Mesothelial cell of epicardium (in vitro differentiated cells): ENCODE results near the gene TMEM198. TPM values are rescaled to one million over a fixed set of nuclear protein-coding genes. Genes with fewer than 3 reads are reported as not detected.

ENCODE experiments used
- DNase-seq, 2 experiments: peaks; one replicate each; pipeline ENCODE4 v3.0.0; 2021; ENCODE audit warnings: low spot score in 2 of 2; ENCODE audit not compliant: unreplicated experiment in 2 of 2
- H3K27ac Mint-ChIP-seq: 2 replicates; pipeline ENCODE4 v1.8.0; 2021; ENCODE audit warnings: mixed read lengths
- H3K27me3 Mint-ChIP-seq: 2 replicates; pipeline ENCODE4 v1.8.0; 2021; ENCODE audit warnings: low read depth, mixed read lengths
- H3K36me3 Mint-ChIP-seq: 2 replicates; pipeline ENCODE4 v1.8.0; 2021; ENCODE audit warnings: mixed read lengths
- H3K4me1 Mint-ChIP-seq: 2 replicates; pipeline ENCODE4 v1.8.0; 2021; ENCODE audit warnings: mixed read lengths
- H3K4me3 Mint-ChIP-seq: 2 replicates; pipeline ENCODE4 v1.8.0; 2021; ENCODE audit warnings: mild to moderate bottlenecking, moderate library complexity, mixed read lengths
- H3K9me3 Mint-ChIP-seq: 2 replicates; pipeline ENCODE4 v1.8.0; 2021; ENCODE audit warnings: mixed read lengths
- CTCF ChIP-seq: fragments of 200-600 bp; sonication (generic); IDR thresholded peaks from one replicate; pipeline ENCODE4 v1.5.0; 2021; ENCODE audit warnings: antibody characterized with exemption; ENCODE audit not compliant: unreplicated experiment
- total RNA-seq: library from RNA; stranded (reverse); gene quantifications from 3 replicates; pipeline ENCODE4 v1.2.1, GENCODE V29; 2021

Gene TMEM198
- total RNA-seq, 1 donor from 2014 or later = 4.0 TPM

GRCh38 chr2:219511547-219512325, 32.1 kb upstream of the TMEM198 start:
- H3K27me3 Mint-ChIP-seq = peaks cover 67% of the 10 kb centered on the region
- H3K4me1 Mint-ChIP-seq = peaks cover 49% of the 10 kb centered on the region
- H3K36me3 Mint-ChIP-seq = peaks cover under 1% of the 10 kb centered on the region
- no peak overlapping the region for H3K27ac Mint-ChIP-seq
- no peak for TF ChIP-seq CTCF
- no peak overlapping the region for H3K4me3 Mint-ChIP-seq
- no peaks in the 10 kb centered on the region for H3K9me3 Mint-ChIP-seq
- no peak for DNase-seq

GRCh38 chr2:219512524-219513216, 31.2 kb upstream of the TMEM198 start:
- Mint-ChIP-seq H3K27me3 (peaks cover 77% of the 10 kb centered on the region), H3K4me3 (no peak overlapping the region), H3K9me3 (no peaks in the 10 kb centered on the region), H3K27ac (no peak overlapping the region), H3K36me3 (no peaks in the 10 kb centered on the region), H3K4me1 (peaks cover 52% of the 10 kb centered on the region)
- TF ChIP-seq CTCF = no peak
- DNase-seq = no peak

GRCh38 chr2:219513787-219514186, 30.0 kb upstream of the TMEM198 start:
- peaks cover 55% of the 10 kb centered on the region for H3K4me1 Mint-ChIP-seq
- H3K36me3 Mint-ChIP-seq = no peaks in the 10 kb centered on the region
- H3K4me3 Mint-ChIP-seq = peak overlapping the region; percentile 52
- H3K27me3 Mint-ChIP-seq = peaks cover 88% of the 10 kb centered on the region
- no peak overlapping the region for H3K27ac Mint-ChIP-seq
- DNase-seq = no peak
- TF ChIP-seq CTCF = no peak
- H3K9me3 Mint-ChIP-seq = no peaks in the 10 kb centered on the region

GRCh38 chr2:219514196-219514761, 29.5 kb upstream of the TMEM198 start, which contains the start of gene ASIC4:
ASIC4 (plus strand) TSS chr2:219514482; CDS start chr2:219514725, 243 bp downstream.
- H3K4me3 Mint-ChIP-seq = peak within 1 kb of the TSS; percentile 52
- no peaks in the 10 kb centered on the region for H3K9me3 Mint-ChIP-seq
- H3K36me3 Mint-ChIP-seq = no peaks in the 10 kb centered on the region
- DNase-seq = no peak
- H3K27ac Mint-ChIP-seq = peak within 1 kb of the TSS; percentile 39
- no peak for TF ChIP-seq CTCF
- H3K4me1 Mint-ChIP-seq = peaks cover 55% of the 10 kb centered on the region
- H3K27me3 Mint-ChIP-seq = peaks cover 89% of the 10 kb centered on the region

GRCh38 chr2:219514836-219515235, 29.0 kb upstream of the TMEM198 start:
- no peak overlapping the region for H3K27ac Mint-ChIP-seq
- H3K4me1 Mint-ChIP-seq = peaks cover 49% of the 10 kb centered on the region
- no peak overlapping the region for H3K4me3 Mint-ChIP-seq
- peaks cover 88% of the 10 kb centered on the region for H3K27me3 Mint-ChIP-seq
- H3K36me3 Mint-ChIP-seq = no peaks in the 10 kb centered on the region
- no peak for DNase-seq
- no peaks in the 10 kb centered on the region for H3K9me3 Mint-ChIP-seq
- TF ChIP-seq CTCF = no peak
